Endothelial cell of umbilical vein (primary cell): ENCODE data around the gene KMT5C. TPM values are rescaled to one million over a fixed set of nuclear protein-coding genes. Genes with fewer than 3 reads are reported as not detected.
A peak's percentile ranks its signal among the peaks of the same experiment; 100 is the strongest.

Experiments
- BruUV-seq: library from RNA; stranded (reverse); fragments of 400-500 nt; replicated peaks from 2 replicates; lab custom pipeline; 2021; lab: Mats Ljungman, UMichigan
- CTCF ChIA-PET: fragments of 300-600, 350-600 bp; sonication (Branson Sonifier 250); formaldehyde crosslinking; loops from one replicate; lab custom pipeline; 2021; ENCODE audit warnings: antibody characterized with exemption, inconsistent platforms; lab: Charles Lee
- POLR2A ChIA-PET: fragments of 300-600, 350-600 bp; sonication (Branson Sonifier 250); formaldehyde crosslinking; loops from one replicate; lab custom pipeline; 2021; ENCODE audit warnings: antibody characterized with exemption, inconsistent platforms; lab: Charles Lee
- DNase-seq: peaks from one replicate; pipeline ENCODE4 v3.0.0-alpha.2; 2011; ENCODE audit warnings: low read depth, low spot score
- FAIRE-seq: peaks from 2 replicates; lab custom pipeline; 2011; peaks lifted over from hg19 to GRCh38; lab: Jason Lieb, UNC
- H2AFZ ChIP-seq: 2 replicates; pipeline ENCODE4 v1.6.0; 2012; ENCODE audit warnings: low read depth, low read length, control low read depth, inconsistent platforms
- H3K27ac ChIP-seq: 2 replicates; pipeline ENCODE4 v1.5.1; 2011; ENCODE audit warnings: low read depth, mild to moderate bottlenecking, control low read depth, low read length, moderate library complexity; ENCODE audit not compliant: insufficient read depth
- H3K27me3 ChIP-seq, 2 experiments: 2 replicates each; pipeline versions ENCODE4 v1.6.0 to v1.6.1; 2011; ENCODE audit warnings: low read length in 2 of 2, mixed read lengths in 1 of 2; ENCODE audit not compliant: control insufficient read depth in 2 of 2, insufficient read depth in 2 of 2
- H3K36me3 ChIP-seq, 2 experiments: 2 replicates in 1 of 2; 3 replicates in 1 of 2; pipeline ENCODE4 v1.5.1; 2011; ENCODE audit warnings: low read length in 2 of 2, mild to moderate bottlenecking in 1 of 2, moderate library complexity in 1 of 2; ENCODE audit not compliant: control insufficient read depth in 2 of 2, insufficient read depth in 2 of 2; ENCODE audit errors: extremely low read depth in 1 of 2
- H3K4me1 ChIP-seq: 3 replicates; pipeline ENCODE4 v1.5.1; 2011; ENCODE audit warnings: mild to moderate bottlenecking, low read length; ENCODE audit not compliant: control insufficient read depth, insufficient read depth; ENCODE audit errors: extremely low read depth
- H3K4me2 ChIP-seq: 2 replicates; pipeline ENCODE4 v1.6.1; 2011; ENCODE audit warnings: low read length, control low read depth, mixed read lengths; ENCODE audit not compliant: insufficient read depth
- H3K4me3 ChIP-seq, 3 experiments: fragments of 200-600 bp in 1 of 3; sonication (generic), shearing (Covaris generic) in 1 of 3; replicated peaks in 1 of 3; 2 replicates each; pipeline ENCODE4 v1.5.1; 2011 to 2016; ENCODE audit warnings: control low read depth in 3 of 3, low read length in 3 of 3, mild to moderate bottlenecking in 2 of 3, inconsistent platforms in 1 of 3, low read depth in 1 of 3, moderate library complexity in 1 of 3; ENCODE audit not compliant: insufficient read depth in 1 of 3
- H3K79me2 ChIP-seq: 2 replicates; pipeline ENCODE4 v1.6.0; 2012; ENCODE audit warnings: low read length, inconsistent platforms; ENCODE audit not compliant: control insufficient read depth, insufficient read depth
- H3K9ac ChIP-seq: replicated peaks from 2 replicates; pipeline ENCODE3; 2011; ENCODE audit warnings: low read length, control low read depth; ENCODE audit not compliant: insufficient read depth; ENCODE audit errors: extremely low read depth
- H3K9me1 ChIP-seq: replicated peaks from 3 replicates; pipeline ENCODE4 v1.6.0; 2011; ENCODE audit warnings: mild to moderate bottlenecking, low read length; ENCODE audit not compliant: control insufficient read depth, insufficient read depth; ENCODE audit errors: extremely low read depth
- H3K9me3 ChIP-seq: replicated peaks from 2 replicates; pipeline ENCODE4 v1.5.1; 2012; ENCODE audit warnings: low read length, inconsistent platforms; ENCODE audit not compliant: control insufficient read depth, insufficient read depth
- H4K20me1 ChIP-seq: replicated peaks from 2 replicates; pipeline ENCODE3; 2011; ENCODE audit warnings: mild to moderate bottlenecking, low read length; ENCODE audit not compliant: control insufficient read depth, insufficient read depth; ENCODE audit errors: extremely low read depth
- CTCF ChIP-seq, 2 donors: IDR thresholded peaks; 1 replicate in 1 of 2; 2 replicates in 1 of 2; pipeline ENCODE4 v1.5.1; 2011; ENCODE audit warnings: low read length in 2 of 2, mild to moderate bottlenecking in 2 of 2, moderate library complexity in 2 of 2, control low read depth in 1 of 2, inconsistent platforms in 1 of 2, low read depth in 1 of 2; ENCODE audit not compliant: insufficient read depth in 1 of 2; ENCODE audit errors: extremely low read depth in 1 of 2
- EZH2 ChIP-seq: IDR thresholded peaks from 2 replicates; pipeline ENCODE4 v1.6.1; 2012; ENCODE audit warnings: borderline replicate concordance, low read depth, mild to moderate bottlenecking, moderate library complexity, low read length, inconsistent platforms; ENCODE audit not compliant: severe bottlenecking
- FOS ChIP-seq: IDR thresholded peaks from 2 replicates; pipeline ENCODE4 v1.6.1; 2011; ENCODE audit warnings: mild to moderate bottlenecking, low read length, moderate library complexity, borderline replicate concordance; ENCODE audit not compliant: insufficient read depth
- GATA2 ChIP-seq: IDR thresholded peaks from 2 replicates; pipeline ENCODE4 v1.7.0; 2011; ENCODE audit warnings: low read depth, mild to moderate bottlenecking, moderate library complexity, mixed read lengths, low read length; ENCODE audit not compliant: insufficient read length, insufficient read depth
- JUN ChIP-seq: IDR thresholded peaks from 2 replicates; pipeline ENCODE4 v1.6.1; 2011; ENCODE audit warnings: borderline replicate concordance, low read depth; ENCODE audit not compliant: insufficient read length, insufficient read depth
- MYC ChIP-seq: IDR thresholded peaks from one replicate; pipeline ENCODE4 v1.6.1; 2011; ENCODE audit warnings: mild to moderate bottlenecking, low read depth, low read length
- POLR2A ChIP-seq: IDR thresholded peaks from 2 replicates; pipeline ENCODE4 v1.6.1; 2012; ENCODE audit warnings: low read depth, mild to moderate bottlenecking, control low read depth, low read length
- POLR2AphosphoS5 ChIP-seq: IDR thresholded peaks from 2 replicates; pipeline ENCODE4 v1.6.1; 2012; ENCODE audit warnings: low read depth, mild to moderate bottlenecking, control low read depth, low read length, moderate library complexity; ENCODE audit not compliant: insufficient read depth
- dilution Hi-C: fragments of 300-500 bp; cut with MboI; formaldehyde crosslinking; loops from one replicate; pipeline ENCODE4 v1.15.0; 2019; ENCODE audit warnings: low sequenced_read_pairs; ENCODE audit not compliant: extremely low pct_ligation_motif_present
- intact Hi-C: fragments of 100-400 bp; cut with micrococcal nuclease; formaldehyde crosslinking; loops from one replicate; pipeline ENCODE4 v1.10.0; 2022
- polyA plus RNA-seq, 4 experiments: library from polyadenylated mRNA; depleted of rRNA in 3 of 4; stranded (reverse) in 3 of 4; unstranded in 1 of 4; fragments of >200 nt; gene quantifications; 2 replicates each; pipeline versions ENCODE4 v1.2.1 to v1.2.3, GENCODE V29; 2011 to 2012; ENCODE audit warnings: missing spikeins in 1 of 4
- total RNA-seq: library from RNA; stranded (reverse); gene quantifications from 2 replicates; pipeline ENCODE4 v1.2.3, GENCODE V29; 2021
- TF ChIP-seq, protein P1 (sequence below): IDR thresholded peaks from 2 replicates; pipeline ENCODE4 v1.6.1; 2011; ENCODE audit not compliant: insufficient read depth, insufficient read length

Gene KMT5C
- total and polyA plus RNA-seq, 2 donors (not counting 3 experiments of a cell fraction or from before 2014, with no cell fraction given) = 7.2 to 13.5 TPM

DNA sequence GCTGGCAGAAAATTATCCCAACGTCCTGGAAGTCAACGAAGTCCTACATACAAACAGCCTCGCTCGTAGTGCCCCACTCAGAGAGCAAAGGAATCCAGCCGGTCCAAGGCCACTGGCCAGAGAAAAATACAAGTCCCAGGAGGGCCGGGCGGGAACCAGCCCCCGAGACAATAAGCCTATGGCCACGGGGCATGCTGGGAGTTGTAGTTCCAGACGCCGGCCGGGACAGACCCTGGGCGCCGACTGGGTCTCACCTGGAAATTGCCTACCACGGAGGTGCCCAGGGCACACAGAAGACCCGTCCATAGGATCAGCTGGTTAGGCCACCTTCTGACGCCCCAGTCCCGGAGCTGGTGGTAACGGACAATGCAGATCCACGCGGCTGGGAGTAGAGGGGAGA lies 19.9 kb upstream of the KMT5C start:
- POLR2A ChIA-PET = no interaction called here
- CTCF ChIA-PET = interaction anchor here (1.0 kb wide), 1 partner anchor 28 kb away, joined by 3 read pairs; no protein-coding TSS in a partner anchor
- Histone ChIP-seq H3K9ac (no peak overlapping the region), H3K4me3 (no peak overlapping the region), H3K27me3 (peaks cover 0 to 2% of the 10 kb centered on the region in 2 experiments), H3K4me1 (no peaks in the 10 kb centered on the region), H3K4me2 (no peak overlapping the region), H2AFZ (peak overlapping the region; percentile 4), H3K27ac (no peak overlapping the region), H3K9me1 (no peaks in the 10 kb centered on the region), H4K20me1 (no peaks in the 10 kb centered on the region), H3K36me3 (no peaks in the 10 kb centered on the region), H3K9me3 (no peaks in the 10 kb centered on the region), H3K79me2 (no peaks in the 10 kb centered on the region)
- FAIRE-seq (peak; percentile 68), DNase-seq (peak; percentile 22)
- no peak for TF ChIP-seq CTCF (IDR thresholded peaks at IDR 0.05; ENCODE audit: extremely low read depth in 1 of 2, insufficient read depth in 1 of 2, low read depth in 1 of 2, low read length in 2 of 2)
- no peak for TF ChIP-seq GATA2
- no peak for TF ChIP-seq FOS
- no peak for TF ChIP-seq JUN
- no peak for TF ChIP-seq POLR2A
- no peak for TF ChIP-seq POLR2AphosphoS5
- no peak for TF ChIP-seq EZH2
- no peak for TF ChIP-seq MYC
- TF ChIP-seq, protein P1, sequence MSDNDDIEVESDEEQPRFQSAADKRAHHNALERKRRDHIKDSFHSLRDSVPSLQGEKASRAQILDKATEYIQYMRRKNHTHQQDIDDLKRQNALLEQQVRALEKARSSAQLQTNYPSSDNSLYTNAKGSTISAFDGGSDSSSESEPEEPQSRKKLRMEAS = no peak
- intact Hi-C loops (no loop called here), dilution Hi-C loops (no loop called here)
- no TSS peak for BruUV-seq
